ENCODE results near the gene SLC6A11.

GRCh38 chr3:10944866-10945265 lies 128.8 kb downstream of the SLC6A11 start:
- no peak for TF ChIP-seq CTCF (IDR thresholded peaks at IDR 0.05)
- no peak for TF ChIP-seq EZH2 (IDR thresholded peaks at IDR 0.05; ENCODE audit: borderline replicate concordance, insufficient read depth, low read depth, low read length, poor library complexity, severe bottlenecking)

All from B cell (primary cell).